SU-DHL-6 (cell line): ENCODE data around the gene TBX5.

Experiments
- EZH2phosphoT487 ChIP-seq: fragments of 200-600 bp; sonication (generic), shearing (Covaris generic); conservative IDR thresholded peaks from 2 replicates; pipeline ENCODE4 v1.6.1; 2018; ENCODE audit warnings: mild to moderate bottlenecking, antibody characterized with exemption, low read length, moderate library complexity, mixed read lengths
- TF ChIP-seq, protein P1 (sequence below): fragments of 200-600 bp; sonication (generic); IDR thresholded peaks from one replicate; pipeline ENCODE4 v1.5.1; 2017; ENCODE audit warnings: antibody characterized with exemption, mild to moderate bottlenecking, low read length, moderate library complexity; ENCODE audit not compliant: insufficient read depth, poor library complexity, severe bottlenecking

DNA sequence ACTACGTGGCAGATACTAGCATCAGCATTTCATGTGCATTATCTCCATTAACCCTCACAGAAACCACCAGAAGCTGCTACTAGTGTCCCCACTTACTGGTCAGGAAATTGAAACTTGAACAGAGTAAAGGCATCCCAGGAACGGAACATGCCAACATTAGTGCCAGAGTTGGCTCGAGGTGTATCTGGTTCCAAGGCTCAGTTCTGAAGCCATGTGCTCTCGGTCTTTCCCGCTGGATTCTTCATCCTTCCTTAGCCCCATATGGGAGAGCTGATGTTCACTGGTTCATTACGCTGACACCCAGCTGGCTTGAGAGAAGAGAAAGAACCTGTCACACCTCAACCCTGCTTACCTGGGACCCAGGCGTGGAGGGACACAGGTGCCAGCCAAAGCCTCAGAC, 91.5 kb downstream of the TBX5 start:
- TF ChIP-seq, protein P1, sequence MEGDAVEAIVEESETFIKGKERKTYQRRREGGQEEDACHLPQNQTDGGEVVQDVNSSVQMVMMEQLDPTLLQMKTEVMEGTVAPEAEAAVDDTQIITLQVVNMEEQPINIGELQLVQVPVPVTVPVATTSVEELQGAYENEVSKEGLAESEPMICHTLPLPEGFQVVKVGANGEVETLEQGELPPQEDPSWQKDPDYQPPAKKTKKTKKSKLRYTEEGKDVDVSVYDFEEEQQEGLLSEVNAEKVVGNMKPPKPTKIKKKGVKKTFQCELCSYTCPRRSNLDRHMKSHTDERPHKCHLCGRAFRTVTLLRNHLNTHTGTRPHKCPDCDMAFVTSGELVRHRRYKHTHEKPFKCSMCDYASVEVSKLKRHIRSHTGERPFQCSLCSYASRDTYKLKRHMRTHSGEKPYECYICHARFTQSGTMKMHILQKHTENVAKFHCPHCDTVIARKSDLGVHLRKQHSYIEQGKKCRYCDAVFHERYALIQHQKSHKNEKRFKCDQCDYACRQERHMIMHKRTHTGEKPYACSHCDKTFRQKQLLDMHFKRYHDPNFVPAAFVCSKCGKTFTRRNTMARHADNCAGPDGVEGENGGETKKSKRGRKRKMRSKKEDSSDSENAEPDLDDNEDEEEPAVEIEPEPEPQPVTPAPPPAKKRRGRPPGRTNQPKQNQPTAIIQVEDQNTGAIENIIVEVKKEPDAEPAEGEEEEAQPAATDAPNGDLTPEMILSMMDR: no peak
- no peak for TF ChIP-seq EZH2phosphoT487
